Liver (tissue), 3 donors: ENCODE data around the gene RAD51B.

Experiments
- HNF4A ChIP-seq, 2 donors: conservative IDR thresholded peaks; 2 replicates each; pipeline ENCODE4 v1.6.1; 2016; ENCODE audit warnings: antibody characterized with exemption in 2 of 2, mild to moderate bottlenecking in 2 of 2
- JUND ChIP-seq, 2 donors: IDR thresholded peaks; 2 replicates each; pipeline ENCODE4 v1.6.1; 2016; ENCODE audit warnings: antibody characterized with exemption in 2 of 2
- SP1 ChIP-seq: IDR thresholded peaks from 2 replicates; pipeline ENCODE4 v1.6.1; 2018; ENCODE audit warnings: antibody characterized with exemption, mild to moderate bottlenecking
- TAF1 ChIP-seq: conservative IDR thresholded peaks from 2 replicates; pipeline ENCODE4 v1.6.1; 2016; ENCODE audit warnings: antibody characterized with exemption, mild to moderate bottlenecking
- TF ChIP-seq, protein P1 (sequence below): fragments of 150-350 bp; IDR thresholded peaks from 2 replicates; pipeline ENCODE4 v1.5.1; 2017; ENCODE audit warnings: improper control_type of control experiment, low read depth, low read length; ENCODE audit not compliant: missing input control
- donor health status: healthy.
- donor health status: healthy.

DNA sequence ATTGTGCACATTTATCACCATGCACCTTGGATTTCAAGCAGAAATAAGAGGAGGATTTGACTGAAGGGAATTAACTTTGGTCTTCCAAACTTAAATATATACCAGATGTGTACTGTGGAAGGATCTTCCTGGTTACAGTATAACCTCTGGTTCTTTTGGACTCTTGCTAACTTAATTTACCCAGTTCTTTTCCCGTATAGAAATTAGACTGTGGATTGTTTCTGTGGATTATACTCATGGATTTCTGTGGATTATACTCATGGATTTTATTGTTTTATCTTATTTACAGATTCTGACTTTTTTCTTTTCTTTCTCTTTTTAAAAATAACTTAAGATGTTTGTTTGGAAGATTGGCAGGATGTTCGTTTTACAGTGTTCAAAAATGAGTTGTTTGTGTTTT lies 215.3 kb downstream of the RAD51B start:
- TF ChIP-seq, protein P1, sequence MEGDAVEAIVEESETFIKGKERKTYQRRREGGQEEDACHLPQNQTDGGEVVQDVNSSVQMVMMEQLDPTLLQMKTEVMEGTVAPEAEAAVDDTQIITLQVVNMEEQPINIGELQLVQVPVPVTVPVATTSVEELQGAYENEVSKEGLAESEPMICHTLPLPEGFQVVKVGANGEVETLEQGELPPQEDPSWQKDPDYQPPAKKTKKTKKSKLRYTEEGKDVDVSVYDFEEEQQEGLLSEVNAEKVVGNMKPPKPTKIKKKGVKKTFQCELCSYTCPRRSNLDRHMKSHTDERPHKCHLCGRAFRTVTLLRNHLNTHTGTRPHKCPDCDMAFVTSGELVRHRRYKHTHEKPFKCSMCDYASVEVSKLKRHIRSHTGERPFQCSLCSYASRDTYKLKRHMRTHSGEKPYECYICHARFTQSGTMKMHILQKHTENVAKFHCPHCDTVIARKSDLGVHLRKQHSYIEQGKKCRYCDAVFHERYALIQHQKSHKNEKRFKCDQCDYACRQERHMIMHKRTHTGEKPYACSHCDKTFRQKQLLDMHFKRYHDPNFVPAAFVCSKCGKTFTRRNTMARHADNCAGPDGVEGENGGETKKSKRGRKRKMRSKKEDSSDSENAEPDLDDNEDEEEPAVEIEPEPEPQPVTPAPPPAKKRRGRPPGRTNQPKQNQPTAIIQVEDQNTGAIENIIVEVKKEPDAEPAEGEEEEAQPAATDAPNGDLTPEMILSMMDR, result no peak
- TF ChIP-seq TAF1, result no peak
- no peak for TF ChIP-seq HNF4A (conservative IDR thresholded peaks at IDR 0.05)
- no peak for TF ChIP-seq SP1
- TF ChIP-seq JUND (IDR thresholded peaks at IDR 0.05), result no peak
